Astrocyte (in vitro differentiated cells and primary cell): Measurements from ENCODE around the gene TMEM192.

Experiments used
- CTCF ChIP-seq: IDR thresholded peaks from 2 replicates; pipeline ENCODE4 v1.5.1; 2011; ENCODE audit warnings: low read depth, mild to moderate bottlenecking, inconsistent platforms, low read length, moderate library complexity; ENCODE audit not compliant: insufficient read depth
- EZH2 ChIP-seq: IDR thresholded peaks from 2 replicates; pipeline ENCODE4 v1.6.1; 2012; ENCODE audit warnings: mild to moderate bottlenecking, low read length, inconsistent platforms; ENCODE audit not compliant: insufficient read depth

DNA sequence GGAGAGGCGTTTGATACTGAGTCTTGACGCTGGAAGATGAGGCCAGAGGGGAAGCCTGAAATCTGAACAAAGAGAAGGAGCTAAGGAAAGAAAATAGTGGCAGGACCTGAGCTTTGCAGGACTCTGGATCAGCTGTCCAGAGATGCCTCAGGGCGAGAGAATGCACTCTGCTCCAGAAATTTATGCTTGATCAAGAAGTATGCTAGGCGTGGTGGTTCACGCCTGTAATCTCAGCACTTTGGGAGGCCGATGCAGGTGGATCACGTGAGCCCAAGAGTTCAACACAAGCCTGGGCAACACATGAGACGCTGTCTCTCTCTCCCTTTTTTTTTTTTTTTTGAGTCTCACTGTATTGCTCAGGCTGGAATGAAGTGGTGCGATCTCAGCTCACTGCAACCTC is 57.1 kb downstream of the TMEM192 start:
- TF ChIP-seq CTCF, result no peak
- no peak for TF ChIP-seq EZH2
